ENCODE results near the gene GNGT1. TPM values are rescaled to one million over a fixed set of nuclear protein-coding genes. Genes with fewer than 3 reads are reported as not detected.
A peak's percentile ranks its signal among the peaks of the same experiment; 100 is the strongest.

The GNGT1 gene
- total RNA-seq, 1 donor from 2014 or later, result not detected

- Histone ChIP-seq H3K36me3 (no peaks in the 10 kb centered on the region), H3K4me1 (peaks cover 31% of the 10 kb centered on the region), H3K4me3 (peak within 1 kb of the TSS; percentile 76), H3K9me3 (replicated peaks) (no peaks in the 10 kb centered on the region), H3K27ac (replicated peaks) (peak within 1 kb of the TSS; percentile 62), H3K27me3 (ENCODE audit: low read depth) (peaks cover 20% of the 10 kb centered on the region)
- peak; percentile 21 for DNase-seq
- TF ChIP-seq CTCF (IDR thresholded peaks at IDR 0.05; ENCODE audit: borderline replicate concordance), result peak; percentile 11
- intact Hi-C loops (cut with micrococcal nuclease), result loop anchor here (10.0 kb wide), 1 partner anchor 114 kb away; the partner anchor contains the start of gene BET1
Measured at GRCh38 chr7:93890464-93891068, 15.8 kb upstream of the GNGT1 start, which contains the start of gene TFPI2. Gene TFPI2 (minus strand): TSS chr7:93890753. CDS start chr7:93890678, 75 bp downstream.

DNA sequence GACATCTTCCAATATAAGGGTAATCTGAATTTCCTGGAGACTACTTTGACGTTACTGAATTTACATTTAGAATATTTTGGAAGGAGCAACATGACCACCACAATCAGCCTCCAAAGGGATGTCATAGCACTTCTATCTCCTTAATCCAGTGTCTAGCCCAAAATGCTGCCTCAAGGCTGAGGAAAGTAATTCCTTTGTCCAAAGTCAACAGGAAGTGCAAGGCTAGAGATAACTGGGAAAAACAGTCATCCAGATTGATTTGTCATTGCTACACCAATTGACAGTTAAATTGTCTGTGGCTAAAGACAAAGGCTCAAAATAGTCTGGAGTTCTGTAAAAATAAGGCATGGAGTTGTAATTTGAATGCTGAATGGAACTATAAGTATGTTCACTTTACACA is 11.9 kb upstream of the GNGT1 start:
- no peak for TF ChIP-seq CTCF (IDR thresholded peaks at IDR 0.05; ENCODE audit: borderline replicate concordance)
- Histone ChIP-seq H3K4me1 (peaks cover 32% of the 10 kb centered on the region), H3K9me3 (replicated peaks) (no peaks in the 10 kb centered on the region), H3K27me3 (ENCODE audit: low read depth) (peaks cover 20% of the 10 kb centered on the region), H3K27ac (replicated peaks) (peak overlapping the region; percentile 11), H3K36me3 (no peaks in the 10 kb centered on the region), H3K4me3 (no peak overlapping the region)
- intact Hi-C loops (cut with micrococcal nuclease), result loop anchor here (10.0 kb wide), 1 partner anchor 110 kb away; the partner anchor contains the start of gene BET1
- no peak for DNase-seq

DNA sequence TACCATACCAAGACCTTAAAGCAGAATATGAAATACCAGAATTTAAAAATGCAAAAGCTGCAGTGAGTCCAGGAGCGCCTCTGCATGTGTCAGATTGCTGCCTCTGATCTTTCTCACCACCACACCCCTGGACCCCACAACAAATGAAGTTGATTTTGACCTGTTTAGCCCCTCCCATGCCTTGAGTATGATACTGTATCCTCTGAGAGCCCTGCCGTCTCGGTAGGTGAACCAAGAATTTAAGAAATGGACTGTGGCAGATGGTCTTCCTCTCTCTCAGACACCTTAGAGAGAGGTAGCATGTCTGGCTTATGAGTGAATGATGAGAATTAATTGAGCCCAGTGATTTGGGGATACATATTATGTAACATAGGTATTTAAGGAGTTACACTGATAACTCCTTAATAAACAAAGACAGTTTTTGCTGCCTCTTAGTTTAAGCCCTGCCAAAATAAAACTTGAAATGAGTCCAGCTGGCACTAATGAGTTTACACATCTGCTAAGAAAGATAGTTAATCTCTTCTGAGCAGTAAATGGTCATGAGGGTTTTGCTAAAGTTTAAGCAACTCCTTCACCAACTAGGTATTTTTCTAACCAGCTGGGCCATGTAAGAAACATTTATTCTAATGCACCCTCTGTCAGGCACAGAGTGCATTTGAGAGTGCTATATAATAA is 11.3 kb upstream of the GNGT1 start:
- Histone ChIP-seq H3K9me3 (replicated peaks) (no peaks in the 10 kb centered on the region), H3K27ac (replicated peaks) (peak overlapping the region; percentile 11), H3K36me3 (no peaks in the 10 kb centered on the region), H3K4me3 (no peak overlapping the region), H3K27me3 (ENCODE audit: low read depth) (peaks cover 18% of the 10 kb centered on the region), H3K4me1 (peaks cover 27% of the 10 kb centered on the region)
- intact Hi-C loops (cut with micrococcal nuclease), result loop anchor here (10.0 kb wide), 1 partner anchor 110 kb away; the partner anchor contains the start of gene BET1
- TF ChIP-seq CTCF (IDR thresholded peaks at IDR 0.05; ENCODE audit: borderline replicate concordance), result no peak
- DNase-seq, result no peak

DNA sequence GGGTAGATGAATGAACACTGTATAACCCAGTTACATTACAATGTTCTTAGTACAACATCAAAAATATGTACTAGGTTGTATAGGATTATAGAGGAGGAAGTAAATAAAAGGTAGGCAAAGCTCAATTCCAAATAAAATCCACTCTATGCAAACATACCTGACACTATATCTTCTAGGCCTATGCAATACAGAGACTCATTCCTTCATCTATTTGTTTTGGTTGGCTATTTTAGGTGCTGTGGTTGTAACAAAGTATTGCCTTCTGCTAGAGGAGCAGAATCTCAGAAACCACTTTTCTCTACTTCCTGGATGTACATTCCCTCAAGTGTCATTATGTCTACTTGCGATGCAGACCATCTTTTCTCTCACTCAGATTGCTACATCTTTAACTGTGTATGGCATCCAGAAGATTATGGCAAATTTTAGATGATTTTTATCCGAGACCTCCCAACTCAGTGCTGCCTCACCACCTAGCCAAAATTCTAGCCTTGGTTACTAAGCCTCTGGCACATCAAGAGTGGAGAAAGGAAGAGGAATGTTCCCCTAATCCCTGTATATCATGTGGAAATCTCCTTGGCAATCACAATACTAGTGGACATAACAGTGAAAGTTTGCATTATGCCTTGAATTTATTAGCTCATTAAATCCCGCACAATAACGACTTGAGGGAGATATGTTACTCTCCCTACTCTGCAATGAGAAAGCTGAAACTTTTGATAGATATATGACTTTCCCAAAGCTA is 10.3 kb upstream of the GNGT1 start:
- no peak overlapping the region for H3K4me3 ChIP-seq
- peaks cover 18% of the 10 kb centered on the region for H3K4me1 ChIP-seq
- TF ChIP-seq CTCF (IDR thresholded peaks at IDR 0.05; ENCODE audit: borderline replicate concordance), result no peak
- no peak overlapping the region for H3K27ac ChIP-seq (replicated peaks)
- H3K27me3 ChIP-seq (ENCODE audit: low read depth), result peaks cover 9% of the 10 kb centered on the region
- H3K9me3 ChIP-seq (replicated peaks), result no peaks in the 10 kb centered on the region
- no peaks in the 10 kb centered on the region for H3K36me3 ChIP-seq
- intact Hi-C loops (cut with micrococcal nuclease), result loop anchor here (10.0 kb wide), 1 partner anchor 109 kb away; the partner anchor contains the start of gene BET1
- DNase-seq, result no peak

DNA sequence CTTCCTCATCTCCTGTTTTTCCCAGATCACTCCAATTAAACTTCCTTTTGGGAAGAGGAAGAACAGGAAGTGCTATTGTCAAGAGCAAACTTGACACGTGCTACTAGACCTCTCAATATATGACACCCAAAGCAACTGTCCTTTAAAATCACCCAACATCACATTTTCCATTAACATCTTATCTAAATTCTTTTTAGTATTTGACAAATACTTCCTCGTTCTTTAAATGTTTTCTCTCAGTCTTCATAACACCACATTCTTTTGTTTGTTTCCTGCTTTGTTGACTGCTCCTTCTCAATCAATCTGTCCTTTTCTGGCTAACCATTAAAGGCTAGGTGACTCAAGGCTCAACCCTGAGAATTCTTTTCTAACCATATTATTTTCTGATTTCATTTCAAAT is 8.7 kb upstream of the GNGT1 start:
- intact Hi-C loops (cut with micrococcal nuclease), result loop anchor here (10.0 kb wide), 1 partner anchor 107 kb away; the partner anchor contains the start of gene BET1
- no peaks in the 10 kb centered on the region for H3K36me3 ChIP-seq

More for the DNA sequence above, 8.7 kb upstream of the GNGT1 start:
- Histone ChIP-seq H3K4me3 (no peak overlapping the region), H3K27me3 (ENCODE audit: low read depth) (no peaks in the 10 kb centered on the region), H3K27ac (replicated peaks) (no peak overlapping the region), H3K4me1 (peaks cover 18% of the 10 kb centered on the region), H3K9me3 (replicated peaks) (no peaks in the 10 kb centered on the region)
- no peak for DNase-seq
- no peak for TF ChIP-seq CTCF (IDR thresholded peaks at IDR 0.05; ENCODE audit: borderline replicate concordance)
